ENCODE measurements around the gene CCR1.

Gene CCR1

DNA sequence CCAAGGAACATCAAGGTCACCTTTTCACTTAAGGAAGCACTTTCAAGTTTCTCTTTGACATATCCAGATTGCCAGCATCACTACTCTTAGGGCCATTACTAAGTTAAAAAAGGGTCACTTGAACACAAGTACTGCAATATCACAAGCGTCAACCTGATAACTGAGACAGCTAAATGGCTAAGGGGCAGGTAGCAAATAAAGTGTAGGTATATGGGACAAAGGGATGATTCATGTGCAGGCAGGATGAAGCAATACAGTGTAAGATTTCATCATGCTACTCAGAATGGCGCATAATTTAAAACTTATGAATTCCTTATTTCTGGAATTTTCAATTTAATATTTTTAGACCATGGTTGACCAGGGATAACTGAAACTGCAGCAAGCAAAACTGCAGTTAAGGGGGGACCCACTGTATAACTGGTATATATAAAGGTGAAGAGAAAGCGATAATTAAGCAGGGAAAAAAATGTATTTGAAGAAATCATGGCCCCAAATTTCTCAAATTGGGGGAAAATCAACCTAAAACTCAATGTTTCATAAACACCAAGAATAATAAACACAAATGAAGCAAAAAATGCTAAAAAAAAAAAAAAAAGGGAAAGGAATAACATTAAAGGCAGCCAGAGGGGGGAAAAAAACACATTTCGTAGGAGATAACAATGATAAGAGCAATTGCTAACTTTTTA, 13.1 kb downstream of the CCR1 start:
- no peak for DNase-seq (ENCODE audit: low read depth)
- in situ Hi-C loops (cut with HindIII; ENCODE audit: low sequenced_read_pairs), result no loop called here
- TF ChIP-seq, protein P1, sequence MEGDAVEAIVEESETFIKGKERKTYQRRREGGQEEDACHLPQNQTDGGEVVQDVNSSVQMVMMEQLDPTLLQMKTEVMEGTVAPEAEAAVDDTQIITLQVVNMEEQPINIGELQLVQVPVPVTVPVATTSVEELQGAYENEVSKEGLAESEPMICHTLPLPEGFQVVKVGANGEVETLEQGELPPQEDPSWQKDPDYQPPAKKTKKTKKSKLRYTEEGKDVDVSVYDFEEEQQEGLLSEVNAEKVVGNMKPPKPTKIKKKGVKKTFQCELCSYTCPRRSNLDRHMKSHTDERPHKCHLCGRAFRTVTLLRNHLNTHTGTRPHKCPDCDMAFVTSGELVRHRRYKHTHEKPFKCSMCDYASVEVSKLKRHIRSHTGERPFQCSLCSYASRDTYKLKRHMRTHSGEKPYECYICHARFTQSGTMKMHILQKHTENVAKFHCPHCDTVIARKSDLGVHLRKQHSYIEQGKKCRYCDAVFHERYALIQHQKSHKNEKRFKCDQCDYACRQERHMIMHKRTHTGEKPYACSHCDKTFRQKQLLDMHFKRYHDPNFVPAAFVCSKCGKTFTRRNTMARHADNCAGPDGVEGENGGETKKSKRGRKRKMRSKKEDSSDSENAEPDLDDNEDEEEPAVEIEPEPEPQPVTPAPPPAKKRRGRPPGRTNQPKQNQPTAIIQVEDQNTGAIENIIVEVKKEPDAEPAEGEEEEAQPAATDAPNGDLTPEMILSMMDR (IDR thresholded peaks at IDR 0.05; ENCODE audit: low read depth, low read length, missing control alignments), result no peak
- no peak overlapping the region for H3K4me3 ChIP-seq (ENCODE audit: low read depth, low read length)

DNA sequence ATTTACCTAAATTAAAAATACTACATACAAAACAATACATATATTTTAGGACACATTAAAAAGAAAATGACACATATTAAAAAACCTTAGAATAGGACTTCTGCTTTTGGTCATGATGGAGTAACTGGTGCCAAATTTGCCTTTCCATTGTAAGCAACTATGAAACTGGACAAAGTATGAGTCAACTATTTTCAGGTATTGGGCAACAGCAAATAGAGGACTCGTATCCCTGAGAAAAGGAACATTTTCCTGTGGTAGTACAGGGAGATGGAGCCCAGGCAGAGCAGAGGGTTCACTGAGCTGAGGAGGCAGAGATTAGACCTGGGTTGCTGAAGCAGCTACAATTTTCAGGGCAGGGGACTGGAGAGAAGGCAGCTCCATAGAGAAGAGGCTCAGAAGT, 14.7 kb downstream of the CCR1 start:
- no peak overlapping the region for H3K4me3 ChIP-seq (ENCODE audit: low read depth, low read length)
- TF ChIP-seq, protein P1 (IDR thresholded peaks at IDR 0.05; ENCODE audit: low read depth, low read length, missing control alignments), result no peak
- DNase-seq (ENCODE audit: low read depth), result no peak
- in situ Hi-C loops (cut with HindIII; ENCODE audit: low sequenced_read_pairs), result no loop called here

DNA sequence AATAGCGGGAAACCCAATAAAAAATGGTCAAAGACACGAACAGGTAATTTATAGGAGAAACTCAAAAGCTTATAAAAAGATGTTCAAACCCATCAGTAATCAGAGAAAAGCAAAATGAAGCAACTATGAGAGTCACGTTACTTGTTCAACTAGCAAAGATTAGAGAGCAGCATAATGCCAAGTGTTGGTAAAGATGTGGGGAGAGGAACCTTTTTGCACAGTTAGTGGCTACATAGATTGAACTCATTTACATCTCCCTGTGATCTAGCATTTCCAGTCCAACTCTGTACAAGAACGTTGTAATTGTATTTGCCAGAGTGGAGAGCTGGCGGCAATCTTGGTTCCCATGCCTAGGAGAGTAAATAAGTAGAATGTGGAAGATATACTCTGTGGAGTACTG, 15.2 kb downstream of the CCR1 start:
- in situ Hi-C loops (cut with HindIII; ENCODE audit: low sequenced_read_pairs), result no loop called here
- H3K4me3 ChIP-seq (ENCODE audit: low read depth, low read length), result no peak overlapping the region
- TF ChIP-seq, protein P1 (IDR thresholded peaks at IDR 0.05; ENCODE audit: low read depth, low read length, missing control alignments), result no peak
- DNase-seq (ENCODE audit: low read depth), result no peak

DNA sequence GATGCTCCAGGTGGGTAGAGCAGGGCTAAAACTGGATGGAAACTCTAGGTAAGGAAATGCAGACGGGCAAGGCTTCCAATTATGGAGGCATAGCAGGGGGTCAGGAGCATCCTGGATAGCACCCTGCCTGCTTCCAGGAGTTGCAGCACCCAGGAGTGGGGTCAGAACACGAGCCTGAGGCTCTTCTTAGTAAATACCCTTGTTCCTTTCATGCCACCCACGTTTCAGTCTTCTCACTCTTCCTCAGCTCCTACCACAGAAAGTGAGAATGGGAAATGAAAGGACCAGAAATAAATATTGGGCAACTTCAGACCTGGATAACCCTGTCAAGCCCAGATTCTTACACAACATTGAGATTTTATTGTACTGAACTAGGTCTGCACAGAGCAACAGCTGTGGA, 16.4 kb downstream of the CCR1 start:
- TF ChIP-seq, protein P1 (IDR thresholded peaks at IDR 0.05; ENCODE audit: low read depth, low read length, missing control alignments), result no peak
- DNase-seq (ENCODE audit: low read depth), result no peak
- in situ Hi-C loops (cut with HindIII; ENCODE audit: low sequenced_read_pairs), result no loop called here
- no peak overlapping the region for H3K4me3 ChIP-seq (ENCODE audit: low read depth, low read length)

DNA sequence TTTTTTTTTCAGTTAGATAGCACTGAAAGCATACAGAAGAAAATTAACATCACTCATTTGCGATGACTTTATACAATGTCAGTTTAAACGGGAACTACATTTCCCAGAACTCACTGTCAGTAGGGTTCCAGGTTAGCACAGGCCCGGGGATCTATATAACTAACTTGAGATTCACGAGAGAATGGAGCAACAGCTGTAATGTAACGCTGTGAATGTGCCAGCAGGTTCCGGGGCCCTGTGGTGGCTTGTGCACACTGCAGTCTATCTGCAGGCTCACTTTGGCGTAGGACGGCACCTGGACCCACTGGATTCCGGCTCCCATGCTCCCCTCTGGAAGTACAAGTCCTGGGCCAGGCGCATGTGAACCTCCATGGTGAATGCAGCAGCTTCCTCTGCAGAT, 19.4 kb downstream of the CCR1 start:
- H3K4me3 ChIP-seq (ENCODE audit: low read depth, low read length), result no peak overlapping the region
- in situ Hi-C loops (cut with HindIII; ENCODE audit: low sequenced_read_pairs), result no loop called here
- no peak for DNase-seq (ENCODE audit: low read depth)
- TF ChIP-seq, protein P1 (IDR thresholded peaks at IDR 0.05; ENCODE audit: low read depth, low read length, missing control alignments), result no peak

DNA sequence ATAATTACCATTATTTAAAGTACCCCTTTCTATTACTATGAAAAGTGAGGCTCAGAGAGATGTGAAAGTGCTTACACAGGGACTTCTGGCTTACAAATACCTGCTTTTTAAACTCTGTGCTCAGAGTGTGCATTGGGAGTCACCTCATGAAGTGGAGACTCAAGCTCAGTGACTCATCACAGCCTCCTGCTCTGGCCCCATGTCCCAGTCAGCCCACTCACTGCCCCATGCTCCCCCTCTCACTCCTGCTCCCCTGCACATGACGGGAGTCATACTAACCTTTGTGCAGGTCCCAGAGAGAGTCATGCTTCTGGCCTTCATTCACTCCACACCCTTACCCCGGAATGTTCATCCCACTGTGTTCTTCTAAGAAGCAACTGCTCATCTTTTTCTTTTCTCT, 20.2 kb downstream of the CCR1 start:
- no peak overlapping the region for H3K4me3 ChIP-seq (ENCODE audit: low read depth, low read length)
- TF ChIP-seq, protein P1 (IDR thresholded peaks at IDR 0.05; ENCODE audit: low read depth, low read length, missing control alignments), result no peak
- in situ Hi-C loops (cut with HindIII; ENCODE audit: low sequenced_read_pairs), result no loop called here
- DNase-seq (ENCODE audit: low read depth), result no peak
